Muscle layer of duodenum (tissue), 2 donors: ENCODE results near the gene ENO2.
"Not testable (repeated sequence)": the region's sequence is repeated elsewhere in the genome, so short reads cannot be mapped to it uniquely, and the experiment has no call there.

Experiments used
- H3K27ac ChIP-seq: one replicate; pipeline ENCODE4 v1.7.0; 2013; ENCODE audit warnings: mild to moderate bottlenecking, low read length
- H3K27me3 ChIP-seq: one replicate; pipeline ENCODE4 v1.7.0; 2013; ENCODE audit warnings: low read depth, mild to moderate bottlenecking, control low read depth, low read length
- H3K36me3 ChIP-seq, 2 donors: one replicate each; pipeline ENCODE4 v1.7.0; 2013; ENCODE audit warnings: low read length in 2 of 2, control low read depth in 1 of 2, mild to moderate bottlenecking in 1 of 2; ENCODE audit not compliant: insufficient read depth in 2 of 2, control insufficient read depth in 1 of 2
- H3K4me1 ChIP-seq, 2 donors: one replicate each; pipeline ENCODE4 v1.7.0; 2013; ENCODE audit warnings: low read length in 2 of 2, mild to moderate bottlenecking in 2 of 2, control low read depth in 1 of 2, moderate library complexity in 1 of 2; ENCODE audit not compliant: insufficient read depth in 2 of 2, control insufficient read depth in 1 of 2
- H3K4me3 ChIP-seq, 2 donors: one replicate each; pipeline ENCODE4 v1.7.0; 2013; ENCODE audit warnings: low read length in 2 of 2, low read depth in 1 of 2, mild to moderate bottlenecking in 1 of 2
- H3K9me3 ChIP-seq, 2 donors: one replicate each; pipeline ENCODE4 v1.7.0; 2013; ENCODE audit warnings: low read length in 2 of 2, control low read depth in 1 of 2, mild to moderate bottlenecking in 1 of 2; ENCODE audit not compliant: control insufficient read depth in 1 of 2
- donor health status: healthy.

The ENO2 gene

DNA sequence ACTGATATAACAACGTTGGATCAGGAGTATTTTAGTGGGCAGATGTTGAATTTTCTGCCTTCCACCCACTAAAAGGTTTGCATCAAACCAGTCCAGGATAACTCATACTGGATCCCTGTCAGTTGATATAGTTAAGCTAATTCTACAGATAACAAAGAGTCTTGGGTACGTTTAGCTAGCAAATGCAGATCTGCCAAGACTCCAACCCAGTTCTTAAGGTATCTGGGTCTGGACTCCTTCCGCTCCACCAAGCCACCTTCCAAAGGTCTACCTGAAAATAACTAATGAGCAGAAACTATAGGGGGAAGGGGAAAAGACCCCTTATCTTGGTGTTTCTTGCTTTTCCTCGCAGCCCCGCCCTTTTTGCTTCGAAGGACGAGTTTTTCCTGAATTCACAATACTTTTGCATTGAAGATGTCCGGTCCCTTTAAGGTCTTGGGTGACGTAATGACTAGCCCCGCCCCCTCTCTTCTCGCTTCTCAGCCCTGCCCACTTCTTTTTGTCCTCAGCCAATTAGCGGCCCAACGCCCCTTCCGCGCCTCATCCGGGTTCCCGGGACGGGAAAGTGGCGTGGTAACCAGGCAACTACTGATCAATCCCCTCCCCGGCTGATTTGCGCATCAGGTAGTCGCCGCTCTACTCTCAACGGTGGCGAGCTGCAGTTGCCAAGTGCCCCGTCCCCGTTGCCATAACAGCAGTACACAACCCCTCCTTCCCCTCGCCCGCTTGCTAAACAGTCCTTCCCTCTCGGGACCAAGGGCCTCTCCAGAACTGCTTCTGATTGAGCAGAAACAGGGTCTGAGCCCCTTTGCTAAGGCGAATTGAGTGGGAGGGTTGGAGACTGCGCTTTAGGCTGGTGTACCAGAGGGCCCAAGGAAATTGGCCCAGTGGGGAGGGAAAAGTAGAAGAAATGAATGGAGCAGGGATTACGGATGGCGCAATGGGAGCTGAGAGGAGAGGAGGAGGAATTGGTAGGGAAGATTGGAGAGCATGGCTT lies 9.8 kb upstream of the ENO2 start, which contains the start of gene LRRC23:
Gene LRRC23 (plus strand): TSS at position 543 of the 997 bp plus-strand sequence. CDS start 812 bp downstream, outside the sequence.
- H3K27ac ChIP-seq: peak within 1 kb of the TSS; percentile 92
- peaks cover 5 to 9% of the 10 kb centered on the region in 2 donors for H3K4me1 ChIP-seq
- H3K9me3 ChIP-seq: no peaks in the 10 kb centered on the region
- no peaks in the 10 kb centered on the region for H3K27me3 ChIP-seq
- H3K4me3 ChIP-seq: peak within 1 kb of the TSS; percentile 67 to 95
- peaks cover 4 to 12% of the 10 kb centered on the region in 2 donors for H3K36me3 ChIP-seq

DNA sequence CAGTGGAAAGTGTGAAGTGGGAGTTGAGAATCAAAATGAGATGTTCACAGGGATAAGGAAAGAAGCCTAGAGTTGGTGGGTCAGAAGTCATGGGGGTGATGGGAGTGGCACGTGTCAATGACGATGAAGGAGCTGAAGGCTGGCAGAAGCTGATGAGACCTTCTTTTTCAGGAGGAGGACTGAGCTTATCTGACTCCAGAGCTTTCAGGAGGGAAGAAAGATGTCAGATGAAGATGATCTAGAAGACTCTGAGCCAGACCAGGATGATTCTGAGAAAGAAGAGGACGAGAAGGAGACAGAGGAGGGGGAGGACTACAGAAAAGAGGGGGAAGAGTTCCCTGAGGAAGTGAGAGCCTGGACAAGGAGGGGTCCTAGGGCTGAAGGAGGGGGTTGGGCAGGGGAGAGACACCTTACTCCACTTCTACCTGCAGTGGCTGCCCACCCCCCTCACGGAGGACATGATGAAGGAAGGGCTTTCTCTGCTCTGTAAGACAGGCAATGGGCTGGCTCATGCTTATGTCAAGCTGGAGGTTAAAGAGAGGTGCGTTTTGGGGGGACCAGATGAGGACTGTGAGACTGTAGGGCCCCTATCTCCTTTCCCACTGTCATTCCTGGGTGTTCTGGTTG lies 8.9 kb upstream of the ENO2 start:
- Histone ChIP-seq H3K9me3 (no peaks in the 10 kb centered on the region), H3K36me3 (peaks cover 4 to 12% of the 10 kb centered on the region in 2 donors), H3K27ac (peak overlapping the region; percentile 92), H3K4me3 (peak overlapping the region; percentile 67 to 95), H3K27me3 (no peaks in the 10 kb centered on the region), H3K4me1 (peaks cover 5 to 6% of the 10 kb centered on the region in 2 donors)

DNA sequence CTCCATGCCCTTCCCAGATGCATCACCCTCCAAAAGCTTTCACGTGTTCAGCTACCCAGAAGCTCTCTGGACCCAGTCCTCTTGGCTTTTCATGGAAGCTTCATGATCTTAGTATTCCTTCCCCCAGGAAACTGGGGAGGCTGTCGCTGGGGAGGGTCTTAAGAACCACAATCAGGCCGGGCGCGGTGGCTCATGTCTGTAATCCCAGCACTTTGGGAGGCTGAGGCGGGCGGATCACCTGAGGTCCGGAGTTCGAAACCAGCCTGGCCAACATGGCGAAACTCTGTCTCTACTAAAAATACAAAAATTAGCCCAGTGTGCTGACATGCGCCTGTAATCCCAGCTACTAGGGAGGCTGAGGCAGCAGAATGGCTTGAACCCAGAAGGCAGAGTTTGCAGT lies 6.2 kb upstream of the ENO2 start:
- not testable (repeated sequence) for H3K4me3 ChIP-seq, H3K27ac ChIP-seq, H3K9me3 ChIP-seq, H3K27me3 ChIP-seq, H3K4me1 ChIP-seq
- H3K36me3 ChIP-seq: peaks cover 4 to 12% of the 10 kb centered on the region in 2 donors

DNA sequence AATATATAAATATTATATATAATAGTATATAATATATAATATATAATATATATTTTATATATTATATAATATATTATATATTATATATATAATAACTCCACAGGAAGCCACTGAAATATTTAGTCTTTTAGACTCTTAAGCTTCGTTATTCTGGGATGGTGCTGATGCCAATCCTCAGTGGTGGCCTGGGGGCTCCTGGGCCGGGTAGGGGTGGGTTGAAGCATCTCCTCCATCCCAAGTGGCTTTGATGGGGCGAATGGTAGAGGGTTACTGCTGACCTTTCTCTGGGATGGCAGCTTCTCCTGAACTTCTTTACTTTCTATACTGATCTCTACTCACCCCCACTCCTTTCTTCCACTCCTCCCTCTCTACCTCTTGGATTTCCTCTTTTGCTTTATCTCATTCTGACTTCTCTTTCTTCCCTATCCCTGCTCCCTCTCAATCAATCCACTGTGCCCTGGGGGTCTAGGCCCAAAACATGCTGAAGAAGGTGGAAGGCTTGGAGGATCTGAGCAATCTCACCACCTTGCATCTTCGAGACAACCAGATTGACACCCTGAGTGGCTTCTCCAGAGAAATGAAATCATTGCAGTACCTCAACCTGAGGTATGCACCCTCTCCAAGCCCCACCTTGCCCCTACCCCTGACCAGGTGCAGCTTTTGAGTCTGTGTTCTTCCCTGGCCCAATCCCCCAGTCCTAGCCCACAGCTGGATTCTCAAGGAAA lies 4.8 kb upstream of the ENO2 start:
- H3K36me3 ChIP-seq: peaks cover 4 to 12% of the 10 kb centered on the region in 2 donors
- H3K9me3 ChIP-seq: no peaks in the 10 kb centered on the region
- peaks cover 0 to 6% of the 10 kb centered on the region in 2 donors for H3K4me1 ChIP-seq
- H3K27ac ChIP-seq: no peak overlapping the region
- H3K4me3 ChIP-seq: no peak overlapping the region
- H3K27me3 ChIP-seq: no peaks in the 10 kb centered on the region

DNA sequence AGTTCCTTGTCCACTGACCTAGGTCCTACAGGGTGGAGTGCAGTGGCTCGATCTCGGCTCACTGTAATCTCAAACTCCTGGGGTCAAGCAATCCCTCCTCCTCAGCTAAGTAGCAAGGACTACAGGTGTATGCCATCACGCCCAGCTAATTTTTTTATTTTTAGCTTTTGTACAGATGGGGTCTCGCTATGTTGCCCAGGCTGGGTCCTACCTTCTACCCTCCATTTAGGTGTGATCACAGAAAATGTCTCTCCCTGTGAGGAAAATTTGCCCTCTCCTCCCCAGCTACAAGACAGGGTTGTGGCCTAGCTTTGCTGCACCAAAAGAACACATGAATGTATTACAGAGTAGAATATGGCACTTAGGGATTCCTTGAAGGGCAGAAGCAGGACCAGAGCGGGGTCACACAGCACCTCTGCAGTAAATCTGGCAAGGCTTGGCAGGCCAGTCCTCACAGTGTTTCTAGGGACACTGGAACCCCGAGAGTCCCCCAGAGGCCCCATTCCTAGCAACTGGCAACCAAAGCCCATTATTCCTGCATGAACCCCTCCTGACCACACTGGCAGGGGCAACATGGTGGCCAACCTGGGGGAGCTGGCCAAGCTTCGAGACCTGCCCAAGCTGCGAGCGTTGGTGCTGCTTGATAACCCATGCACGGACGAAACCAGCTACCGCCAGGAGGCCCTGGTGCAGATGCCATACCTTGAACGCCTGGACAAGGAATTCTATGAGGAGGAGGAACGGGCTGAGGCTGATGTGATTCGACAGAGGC lies 2.0 kb upstream of the ENO2 start:
- peaks cover 0 to 12% of the 10 kb centered on the region in 2 donors for H3K4me1 ChIP-seq
- no peaks in the 10 kb centered on the region for H3K27me3 ChIP-seq
- H3K4me3 ChIP-seq: no peak overlapping the region
- H3K36me3 ChIP-seq: peaks cover 0 to 11% of the 10 kb centered on the region in 2 donors
- H3K9me3 ChIP-seq: no peaks in the 10 kb centered on the region
- no peak overlapping the region for H3K27ac ChIP-seq

DNA sequence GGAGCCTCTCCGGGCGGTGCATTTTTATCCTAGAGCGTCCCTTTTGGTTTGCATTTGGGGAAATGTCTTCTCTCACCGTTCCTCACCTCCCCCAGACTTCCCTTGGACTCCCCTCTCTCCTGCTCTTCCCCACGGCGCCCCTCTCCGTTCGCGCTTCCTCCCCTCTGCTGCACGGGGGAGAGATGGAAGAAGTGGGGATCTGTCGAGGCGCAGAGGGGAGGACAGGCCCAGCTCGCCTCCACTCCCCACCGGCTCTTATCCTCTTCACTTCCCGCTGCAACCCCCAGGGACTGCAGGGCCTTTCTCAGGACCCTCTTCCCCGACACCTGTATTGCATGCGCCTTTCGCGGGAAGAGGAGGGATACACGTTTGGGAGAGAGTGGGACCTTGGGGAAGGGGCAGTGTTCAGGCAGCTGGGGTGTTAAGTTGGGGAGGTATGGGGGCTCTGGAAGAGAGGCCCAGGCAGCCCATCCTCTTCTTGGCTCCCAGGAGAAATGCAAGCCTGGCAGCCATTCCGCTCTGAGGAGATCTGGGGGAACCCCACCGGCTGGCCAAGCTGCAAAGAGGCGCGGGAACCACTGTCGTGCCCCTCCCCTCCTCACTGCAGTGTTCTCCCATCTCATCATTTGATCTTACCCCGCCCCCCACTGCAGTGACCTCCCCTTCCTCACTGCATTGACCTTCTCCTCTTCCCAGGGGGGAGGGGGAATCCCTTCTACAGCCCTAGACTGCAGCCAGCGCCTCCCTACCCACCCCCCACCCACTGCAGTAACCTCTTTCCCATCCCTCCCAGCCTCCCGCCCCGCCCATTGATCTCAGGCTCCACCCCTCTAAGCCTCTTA lies 788 bp downstream of the ENO2 start:
- no peaks in the 10 kb centered on the region for H3K27me3 ChIP-seq
- peak overlapping the region; percentile 16 for H3K27ac ChIP-seq
- H3K36me3 ChIP-seq: peaks cover 4 to 23% of the 10 kb centered on the region in 2 donors
- peaks cover 0 to 12% of the 10 kb centered on the region in 2 donors for H3K4me1 ChIP-seq
- no peaks in the 10 kb centered on the region for H3K9me3 ChIP-seq
- H3K4me3 ChIP-seq: peak overlapping the region; percentile 64 to 71

DNA sequence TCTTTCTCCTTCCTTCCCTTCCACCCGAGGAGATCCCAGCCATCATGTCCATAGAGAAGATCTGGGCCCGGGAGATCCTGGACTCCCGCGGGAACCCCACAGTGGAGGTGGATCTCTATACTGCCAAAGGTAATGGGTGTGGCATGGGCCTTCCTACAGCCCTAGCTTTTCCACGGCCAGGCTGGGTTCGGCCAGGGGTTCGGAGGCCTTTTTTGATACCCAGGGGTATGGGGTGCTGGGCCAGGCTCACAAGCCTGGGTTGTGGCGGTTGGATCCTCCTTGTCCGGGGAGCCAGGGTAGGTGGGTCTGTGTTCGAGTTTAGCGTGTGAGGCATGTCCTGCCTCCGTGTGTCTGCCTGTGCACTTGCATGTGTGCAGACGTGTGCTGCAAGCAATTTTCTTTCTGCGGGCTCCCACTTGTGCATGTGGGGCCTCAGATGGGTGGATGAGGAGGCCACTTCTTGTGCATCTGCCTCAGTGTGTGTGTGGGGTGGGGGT lies 1.5 kb downstream of the ENO2 start:
- Histone ChIP-seq H3K27ac (no peak overlapping the region), H3K9me3 (no peaks in the 10 kb centered on the region), H3K4me3 (peak overlapping the region in 1 of 2 donors; percentile 71), H3K36me3 (peaks cover 4 to 23% of the 10 kb centered on the region in 2 donors), H3K4me1 (peaks cover 0 to 12% of the 10 kb centered on the region in 2 donors), H3K27me3 (no peaks in the 10 kb centered on the region)

DNA sequence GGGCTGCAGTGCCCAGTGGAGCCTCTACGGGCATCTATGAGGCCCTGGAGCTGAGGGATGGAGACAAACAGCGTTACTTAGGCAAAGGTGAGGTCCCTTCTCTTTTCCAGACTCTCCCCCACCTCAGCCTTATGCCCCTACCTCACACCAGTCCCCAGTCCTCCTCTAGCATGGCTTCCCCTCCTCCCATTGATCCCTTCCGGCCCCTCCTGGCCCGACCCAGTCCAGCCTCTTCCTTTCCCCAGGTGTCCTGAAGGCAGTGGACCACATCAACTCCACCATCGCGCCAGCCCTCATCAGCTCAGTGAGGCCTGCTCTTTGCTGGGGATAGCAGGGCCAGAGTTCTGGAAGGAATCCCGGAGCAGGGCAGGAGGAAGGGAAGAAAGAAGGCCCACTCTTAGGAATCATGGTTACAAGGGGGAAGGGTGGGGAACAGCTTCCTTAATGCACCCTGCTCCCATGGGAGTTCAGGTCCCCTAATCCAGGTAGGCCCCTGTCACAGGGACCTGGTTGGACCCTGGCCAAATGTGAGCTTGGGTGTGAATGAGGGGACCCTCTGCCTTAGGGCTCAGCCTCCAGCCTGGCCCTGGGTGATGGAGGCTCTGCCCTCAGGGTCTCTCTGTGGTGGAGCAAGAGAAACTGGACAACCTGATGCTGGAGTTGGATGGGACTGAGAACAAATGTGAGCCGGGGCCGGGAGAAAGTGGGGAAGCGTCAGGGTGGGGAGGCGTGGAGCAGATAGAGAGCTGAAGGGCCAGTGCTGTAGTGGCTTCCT lies 2.2 kb downstream of the ENO2 start:
- H3K27me3 ChIP-seq: no peaks in the 10 kb centered on the region
- no peak overlapping the region for H3K4me3 ChIP-seq
- H3K4me1 ChIP-seq: peaks cover 0 to 12% of the 10 kb centered on the region in 2 donors
- H3K27ac ChIP-seq: no peak overlapping the region
- no peaks in the 10 kb centered on the region for H3K9me3 ChIP-seq
- peaks cover 4 to 27% of the 10 kb centered on the region in 2 donors for H3K36me3 ChIP-seq

DNA sequence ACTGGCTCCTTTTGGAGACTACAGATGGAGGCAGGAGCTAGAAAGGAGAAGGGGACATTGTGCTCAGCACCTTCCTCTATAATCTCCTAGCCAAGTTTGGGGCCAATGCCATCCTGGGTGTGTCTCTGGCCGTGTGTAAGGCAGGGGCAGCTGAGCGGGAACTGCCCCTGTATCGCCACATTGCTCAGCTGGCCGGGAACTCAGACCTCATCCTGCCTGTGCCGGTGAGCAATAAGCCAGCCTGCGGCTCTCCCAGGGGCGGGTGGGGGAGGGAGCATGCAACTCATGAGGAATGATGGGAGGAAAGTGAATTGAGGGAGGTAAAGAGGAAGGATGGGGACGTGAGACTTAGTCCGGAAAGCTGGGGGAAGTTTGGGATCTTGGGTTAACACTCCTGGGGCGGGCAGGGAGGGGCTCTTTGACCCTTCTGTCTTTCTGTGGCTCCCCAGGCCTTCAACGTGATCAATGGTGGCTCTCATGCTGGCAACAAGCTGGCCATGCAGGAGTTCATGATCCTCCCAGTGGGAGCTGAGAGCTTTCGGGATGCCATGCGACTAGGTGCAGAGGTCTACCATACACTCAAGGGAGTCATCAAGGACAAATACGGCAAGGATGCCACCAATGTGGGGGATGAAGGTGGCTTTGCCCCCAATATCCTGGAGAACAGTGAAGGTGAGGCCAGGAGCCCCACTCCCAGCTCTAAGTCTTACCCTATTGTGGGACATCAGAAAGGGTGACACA lies 3.3 kb downstream of the ENO2 start:
- Histone ChIP-seq H3K27ac (no peak overlapping the region), H3K36me3 (peaks cover 4 to 37% of the 10 kb centered on the region in 2 donors), H3K4me1 (peaks cover 0 to 12% of the 10 kb centered on the region in 2 donors), H3K27me3 (no peaks in the 10 kb centered on the region), H3K9me3 (no peaks in the 10 kb centered on the region), H3K4me3 (no peak overlapping the region)
